K562 (cell line): Measurements from ENCODE around the gene MYO15A. TPM values are rescaled to one million over a fixed set of nuclear protein-coding genes. Genes with fewer than 3 reads are reported as not detected.
A peak's percentile ranks its signal among the peaks of the same experiment; 100 is the strongest.

ENCODE experiments used
- BRD9 ChIP-seq: fragments of 450-650 bp; IDR thresholded peaks from 2 replicates; pipeline ENCODE4 v1.6.1; 2018; ENCODE audit warnings: low read depth; ENCODE audit not compliant: partially characterized antibody
- MYNN ChIP-seq, 2 experiments: sonication (generic); formaldehyde crosslinking in 1 of 2; IDR thresholded peaks; 2 replicates each; pipeline versions ENCODE4 v1.5.0 to v1.6.1; 2016 to 2020; ENCODE audit warnings: antibody characterized with exemption in 1 of 2, missing genetic modification reagents in 1 of 2
- PHF8 ChIP-seq: fragments of 200-600 bp; sonication (generic); IDR thresholded peaks from 2 replicates; pipeline ENCODE4 v1.6.1; 2012; ENCODE audit warnings: mixed run types, mild to moderate bottlenecking, inconsistent platforms, low read length, moderate library complexity, borderline replicate concordance
- PHTF2 ChIP-seq: fragments of 250-450 bp; sonication (Bioruptor Pico); IDR thresholded peaks from 2 replicates; pipeline ENCODE4 v1.5.0; 2021; ENCODE audit warnings: mild to moderate bottlenecking
- SMARCE1 ChIP-seq: fragments of 450-650 bp; IDR thresholded peaks from 2 replicates; pipeline ENCODE4 v1.7.1; 2016; ENCODE audit warnings: mild to moderate bottlenecking
- YY1 ChIP-seq, 3 experiments: IDR thresholded peaks; 2 replicates each; pipeline ENCODE4 v1.6.1; 2011; ENCODE audit warnings: low read length in 2 of 3, mild to moderate bottlenecking in 2 of 3, moderate library complexity in 2 of 3, borderline replicate concordance in 1 of 3, control low read depth in 1 of 3, low read depth in 1 of 3; ENCODE audit not compliant: insufficient read depth in 3 of 3, insufficient replicate concordance in 2 of 3, control insufficient read depth in 1 of 3, insufficient read length in 1 of 3; ENCODE audit errors: extremely low read depth in 1 of 3
- ZFX ChIP-seq: sonication (generic); formaldehyde crosslinking; IDR thresholded peaks from 2 replicates; pipeline ENCODE4 v1.8.0; 2022; ENCODE audit warnings: mild to moderate bottlenecking, missing genetic modification reagents, moderate library complexity
- ZNF175 ChIP-seq: fragments of 200-800 bp; sonication (Bioruptor generic); IDR thresholded peaks from 2 replicates; pipeline ENCODE4 v1.6.1; 2016; ENCODE audit warnings: low read depth, mild to moderate bottlenecking, missing genetic modification characterization, missing compliant biosample characterization
- ZNF589 ChIP-seq: fragments of 200-800 bp; sonication (Bioruptor generic); IDR thresholded peaks from 2 replicates; pipeline ENCODE4 v1.6.1; 2016; ENCODE audit warnings: low read depth, missing genetic modification characterization, missing compliant biosample characterization
- polyA plus RNA-seq, 8 experiments: library from polyadenylated mRNA; depleted of rRNA in 4 of 8; stranded (reverse) in 5 of 8; unstranded in 3 of 8; fragments of >200 nt; fragmentation: Nextera tagmentation in 2 of 8; fragmentation: Illumina TruSeq in 1 of 8; extraction: Ambion mirVana in 2 of 8; extraction: Trizol in 1 of 8; gene quantifications; 2 replicates each; pipeline versions ENCODE4 v1.2.1 to v1.2.3, GENCODE V29; 2011 to 2014; ENCODE audit warnings: inconsistent platforms in 1 of 8, missing spikeins in 1 of 8
- total RNA-seq, 7 experiments: library from RNA; depleted of rRNA in 6 of 7; stranded (reverse); fragments of >200 nt in 6 of 7; fragmentation: Illumina TruSeq in 2 of 7; extraction: Trizol in 2 of 7; gene quantifications; 2 replicates each; pipeline versions ENCODE4 v1.2.1 to v1.2.3, GENCODE V29; 2011 to 2021; ENCODE audit warnings: low replicate concordance in 1 of 7
- TF ChIP-seq, protein P1 (sequence below), 2 experiments: fragments of 450-650 bp in 1 of 2; IDR thresholded peaks; 2 replicates each; pipeline ENCODE4 v1.6.1; 2011 to 2017; ENCODE audit warnings: low read depth in 2 of 2, antibody characterized with exemption in 1 of 2, borderline replicate concordance in 1 of 2, low read length in 1 of 2, mild to moderate bottlenecking in 1 of 2, mixed read lengths in 1 of 2; ENCODE audit not compliant: control insufficient read depth in 1 of 2
- TF ChIP-seq, protein P2 (sequence below), 3 experiments: fragments of 200-800 bp in 1 of 3; fragments of 250-450 bp in 1 of 3; fragments of 450-650 bp in 1 of 3; sonication (Bioruptor Pico) in 1 of 3; sonication (Bioruptor generic) in 1 of 3; formaldehyde crosslinking in 1 of 3; IDR thresholded peaks; 2 replicates each; pipeline versions ENCODE4 v1.6.1 to v1.8.0; 2016 to 2022; ENCODE audit warnings: mild to moderate bottlenecking in 2 of 3, missing genetic modification characterization in 2 of 3, missing compliant biosample characterization in 1 of 3, moderate library complexity in 1 of 3

MYO15A gene
- total and polyA plus RNA-seq, 9 of the 15 experiments (the other 6 are each of a cell fraction or from before 2014, with no cell fraction given) = 0.05 to 0.88 (median 0.14) TPM; not detected in 1

GRCh38 chr17:18182110-18182977 lies 73.8 kb downstream of the MYO15A start (continued):
- TF ChIP-seq, protein P1, sequence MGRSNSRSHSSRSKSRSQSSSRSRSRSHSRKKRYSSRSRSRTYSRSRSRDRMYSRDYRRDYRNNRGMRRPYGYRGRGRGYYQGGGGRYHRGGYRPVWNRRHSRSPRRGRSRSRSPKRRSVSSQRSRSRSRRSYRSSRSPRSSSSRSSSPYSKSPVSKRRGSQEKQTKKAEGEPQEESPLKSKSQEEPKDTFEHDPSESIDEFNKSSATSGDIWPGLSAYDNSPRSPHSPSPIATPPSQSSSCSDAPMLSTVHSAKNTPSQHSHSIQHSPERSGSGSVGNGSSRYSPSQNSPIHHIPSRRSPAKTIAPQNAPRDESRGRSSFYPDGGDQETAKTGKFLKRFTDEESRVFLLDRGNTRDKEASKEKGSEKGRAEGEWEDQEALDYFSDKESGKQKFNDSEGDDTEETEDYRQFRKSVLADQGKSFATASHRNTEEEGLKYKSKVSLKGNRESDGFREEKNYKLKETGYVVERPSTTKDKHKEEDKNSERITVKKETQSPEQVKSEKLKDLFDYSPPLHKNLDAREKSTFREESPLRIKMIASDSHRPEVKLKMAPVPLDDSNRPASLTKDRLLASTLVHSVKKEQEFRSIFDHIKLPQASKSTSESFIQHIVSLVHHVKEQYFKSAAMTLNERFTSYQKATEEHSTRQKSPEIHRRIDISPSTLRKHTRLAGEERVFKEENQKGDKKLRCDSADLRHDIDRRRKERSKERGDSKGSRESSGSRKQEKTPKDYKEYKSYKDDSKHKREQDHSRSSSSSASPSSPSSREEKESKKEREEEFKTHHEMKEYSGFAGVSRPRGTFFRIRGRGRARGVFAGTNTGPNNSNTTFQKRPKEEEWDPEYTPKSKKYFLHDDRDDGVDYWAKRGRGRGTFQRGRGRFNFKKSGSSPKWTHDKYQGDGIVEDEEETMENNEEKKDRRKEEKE (IDR thresholded peaks at IDR 0.05; ENCODE audit: borderline replicate concordance in 1 of 2, control insufficient read depth in 1 of 2, low read depth in 2 of 2, low read length in 1 of 2) = no peak
- TF ChIP-seq ZNF589 (CRISPR knock-in tag) (no peak), BRD9 (peak; percentile 43), SMARCE1 (0 out of 2 replicates have a peak, but pooled peaks have one; percentile 18), ZFX (CRISPR knock-in tag) (peak; percentile 73; the same call in 1 of the 2 replicates), PHTF2 (CRISPR knock-in tag) (no peak), PHF8 (no peak), YY1 (IDR thresholded peaks at IDR 0.05; ENCODE audit: borderline replicate concordance in 1 of 3, control insufficient read depth in 1 of 3, extremely low read depth in 1 of 3, insufficient read depth in 3 of 3, insufficient read length in 1 of 3, insufficient replicate concordance in 2 of 3, low read depth in 1 of 3, low read length in 2 of 3) (no peak), ZNF175 (CRISPR knock-in tag) (no peak), MYNN (IDR thresholded peaks at IDR 0.05) (0 out of 2 replicates have a peak, but pooled peaks have one; percentile 22), MYNN (CRISPR knock-in tag; IDR thresholded peaks at IDR 0.05) (no peak)
- TF ChIP-seq, protein P2, sequence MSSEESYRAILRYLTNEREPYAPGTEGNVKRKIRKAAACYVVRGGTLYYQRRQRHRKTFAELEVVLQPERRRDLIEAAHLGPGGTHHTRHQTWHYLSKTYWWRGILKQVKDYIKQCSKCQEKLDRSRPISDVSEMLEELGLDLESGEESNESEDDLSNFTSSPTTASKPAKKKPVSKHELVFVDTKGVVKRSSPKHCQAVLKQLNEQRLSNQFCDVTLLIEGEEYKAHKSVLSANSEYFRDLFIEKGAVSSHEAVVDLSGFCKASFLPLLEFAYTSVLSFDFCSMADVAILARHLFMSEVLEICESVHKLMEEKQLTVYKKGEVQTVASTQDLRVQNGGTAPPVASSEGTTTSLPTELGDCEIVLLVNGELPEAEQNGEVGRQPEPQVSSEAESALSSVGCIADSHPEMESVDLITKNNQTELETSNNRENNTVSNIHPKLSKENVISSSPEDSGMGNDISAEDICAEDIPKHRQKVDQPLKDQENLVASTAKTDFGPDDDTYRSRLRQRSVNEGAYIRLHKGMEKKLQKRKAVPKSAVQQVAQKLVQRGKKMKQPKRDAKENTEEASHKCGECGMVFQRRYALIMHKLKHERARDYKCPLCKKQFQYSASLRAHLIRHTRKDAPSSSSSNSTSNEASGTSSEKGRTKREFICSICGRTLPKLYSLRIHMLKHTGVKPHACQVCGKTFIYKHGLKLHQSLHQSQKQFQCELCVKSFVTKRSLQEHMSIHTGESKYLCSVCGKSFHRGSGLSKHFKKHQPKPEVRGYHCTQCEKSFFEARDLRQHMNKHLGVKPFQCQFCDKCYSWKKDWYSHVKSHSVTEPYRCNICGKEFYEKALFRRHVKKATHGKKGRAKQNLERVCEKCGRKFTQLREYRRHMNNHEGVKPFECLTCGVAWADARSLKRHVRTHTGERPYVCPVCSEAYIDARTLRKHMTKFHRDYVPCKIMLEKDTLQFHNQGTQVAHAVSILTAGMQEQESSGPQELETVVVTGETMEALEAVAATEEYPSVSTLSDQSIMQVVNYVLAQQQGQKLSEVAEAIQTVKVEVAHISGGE (CRISPR knock-in tag; IDR thresholded peaks at IDR 0.05) = peak in 1 of 3 experiments; percentile 62; a peak in 1 of 6 replicates
- TF ChIP-seq, all 486 proteins: peak for 19
